Measurements from ENCODE around the gene PUS7L.
"Not testable (repeated sequence)": the region's sequence is repeated elsewhere in the genome, so short reads cannot be mapped to it uniquely, and the experiment has no call there.

DNA sequence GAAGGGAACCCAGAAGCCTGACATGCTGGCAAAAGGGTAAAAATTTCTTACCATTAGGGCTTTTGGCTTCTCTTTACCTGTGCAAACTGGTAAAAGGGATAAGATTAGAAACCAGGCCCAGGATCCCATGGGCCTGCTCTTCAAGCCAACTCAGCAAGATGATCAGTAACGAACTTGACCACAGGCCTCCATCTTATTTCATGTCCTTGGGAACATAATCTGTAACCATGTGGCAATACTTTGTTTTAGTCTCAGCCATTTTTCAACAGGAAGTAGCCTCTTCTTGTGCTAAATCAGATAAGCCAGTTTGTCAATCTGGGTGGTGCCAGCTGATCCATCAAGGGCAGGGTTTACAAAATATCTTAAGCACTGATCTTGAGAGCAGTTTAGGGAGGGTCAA is 57.4 kb downstream of the PUS7L start:
- TF ChIP-seq EZH2phosphoT487 (IDR thresholded peaks at IDR 0.05; ENCODE audit: low read depth), result not testable (repeated sequence)
- TF ChIP-seq, protein P1, sequence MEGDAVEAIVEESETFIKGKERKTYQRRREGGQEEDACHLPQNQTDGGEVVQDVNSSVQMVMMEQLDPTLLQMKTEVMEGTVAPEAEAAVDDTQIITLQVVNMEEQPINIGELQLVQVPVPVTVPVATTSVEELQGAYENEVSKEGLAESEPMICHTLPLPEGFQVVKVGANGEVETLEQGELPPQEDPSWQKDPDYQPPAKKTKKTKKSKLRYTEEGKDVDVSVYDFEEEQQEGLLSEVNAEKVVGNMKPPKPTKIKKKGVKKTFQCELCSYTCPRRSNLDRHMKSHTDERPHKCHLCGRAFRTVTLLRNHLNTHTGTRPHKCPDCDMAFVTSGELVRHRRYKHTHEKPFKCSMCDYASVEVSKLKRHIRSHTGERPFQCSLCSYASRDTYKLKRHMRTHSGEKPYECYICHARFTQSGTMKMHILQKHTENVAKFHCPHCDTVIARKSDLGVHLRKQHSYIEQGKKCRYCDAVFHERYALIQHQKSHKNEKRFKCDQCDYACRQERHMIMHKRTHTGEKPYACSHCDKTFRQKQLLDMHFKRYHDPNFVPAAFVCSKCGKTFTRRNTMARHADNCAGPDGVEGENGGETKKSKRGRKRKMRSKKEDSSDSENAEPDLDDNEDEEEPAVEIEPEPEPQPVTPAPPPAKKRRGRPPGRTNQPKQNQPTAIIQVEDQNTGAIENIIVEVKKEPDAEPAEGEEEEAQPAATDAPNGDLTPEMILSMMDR (IDR thresholded peaks at IDR 0.05; ENCODE audit: low read depth, low read length), result not testable (repeated sequence)
